Measurements from ENCODE around the gene CCHCR1.

The CCHCR1 gene

GRCh38 chr6:31163922-31164321 lies 6.3 kb upstream of the CCHCR1 start:
- TF ChIP-seq CTCF (conservative IDR thresholded peaks at IDR 0.05; ENCODE audit: low read depth, low read length): no peak
- H3K4me3 ChIP-seq (ENCODE audit: low read length): no peak overlapping the region
- no peak for DNase-seq (ENCODE audit: low read depth)

- no peak for DNase-seq (ENCODE audit: low read depth)
- no peak for TF ChIP-seq CTCF (conservative IDR thresholded peaks at IDR 0.05; ENCODE audit: low read depth, low read length)
- H3K4me3 ChIP-seq (ENCODE audit: low read length): no peak overlapping the region
These were observed 5.0 kb upstream of the CCHCR1 start for GRCh38 chr6:31162463-31163165.

GRCh38 chr6:31161216-31162126 lies 3.9 kb upstream of the CCHCR1 start:
- H3K4me3 ChIP-seq (ENCODE audit: low read length): no peak overlapping the region
- DNase-seq (ENCODE audit: low read depth): no peak
- TF ChIP-seq CTCF (conservative IDR thresholded peaks at IDR 0.05; ENCODE audit: low read depth, low read length): no peak

- no peak for DNase-seq (ENCODE audit: low read depth)
- peak overlapping the region; percentile 81 for H3K4me3 ChIP-seq (ENCODE audit: low read length)
- TF ChIP-seq CTCF (conservative IDR thresholded peaks at IDR 0.05; ENCODE audit: low read depth, low read length): peak; percentile 13
These were observed 1.6 kb upstream of the CCHCR1 start for GRCh38 chr6:31158863-31159855.

GRCh38 chr6:31158140-31158862 lies 699 bp upstream of the CCHCR1 start, which contains the start of gene TCF19:
TCF19 (plus strand) TSS chr6:31158589; CDS start chr6:31159470, 881 bp downstream.
- H3K4me3 ChIP-seq (ENCODE audit: low read length): peak within 1 kb of the TSS; percentile 81
- DNase-seq (ENCODE audit: low read depth): peak; percentile 94
- TF ChIP-seq CTCF (conservative IDR thresholded peaks at IDR 0.05; ENCODE audit: low read depth, low read length): no peak

- DNase-seq (ENCODE audit: low read depth): no peak
- no peak for TF ChIP-seq CTCF (conservative IDR thresholded peaks at IDR 0.05; ENCODE audit: low read depth, low read length)
- H3K4me3 ChIP-seq (ENCODE audit: low read length): no peak overlapping the region
These were observed 961 bp downstream of the CCHCR1 start for GRCh38 chr6:31156641-31157040.

Data from retinal pigment epithelial cell (primary cell).